NOMO-1 treated with DMSO at 0.1 percent for 48 hours (cell line): ENCODE data around the gene BMP4.
A peak's percentile ranks its signal among the peaks of the same experiment; 100 is the strongest.

Experiments used
- DNase-seq: peaks from one replicate; lab custom pipeline; 2025; ENCODE audit not compliant: unreplicated experiment; lab: John Stamatoyannopoulos, UW

BMP4 gene

GRCh38 chr14:53967606-53968005 is 11.0 kb upstream of the BMP4 start:
- no peak for DNase-seq

DNA sequence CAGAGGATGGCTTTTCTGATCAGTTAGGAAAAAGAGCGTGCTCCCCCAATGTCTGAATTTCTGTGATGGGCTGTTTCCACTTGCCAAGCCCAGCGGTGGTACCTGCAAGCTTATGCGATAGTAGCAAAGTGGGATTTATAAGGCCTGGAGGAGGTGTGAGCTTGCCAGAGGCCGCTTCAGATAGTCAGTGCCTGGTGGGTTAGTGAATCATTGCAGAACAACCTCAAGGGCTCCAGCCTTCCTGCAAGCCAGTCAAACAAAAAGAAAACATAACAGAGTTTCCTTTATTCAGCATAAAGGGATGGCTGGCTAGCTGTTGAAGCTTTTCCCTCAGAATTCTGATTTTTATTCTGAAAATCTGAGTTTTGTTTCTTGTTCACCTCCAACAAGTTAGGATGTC is 7.6 kb upstream of the BMP4 start:
- no peak for DNase-seq

DNA sequence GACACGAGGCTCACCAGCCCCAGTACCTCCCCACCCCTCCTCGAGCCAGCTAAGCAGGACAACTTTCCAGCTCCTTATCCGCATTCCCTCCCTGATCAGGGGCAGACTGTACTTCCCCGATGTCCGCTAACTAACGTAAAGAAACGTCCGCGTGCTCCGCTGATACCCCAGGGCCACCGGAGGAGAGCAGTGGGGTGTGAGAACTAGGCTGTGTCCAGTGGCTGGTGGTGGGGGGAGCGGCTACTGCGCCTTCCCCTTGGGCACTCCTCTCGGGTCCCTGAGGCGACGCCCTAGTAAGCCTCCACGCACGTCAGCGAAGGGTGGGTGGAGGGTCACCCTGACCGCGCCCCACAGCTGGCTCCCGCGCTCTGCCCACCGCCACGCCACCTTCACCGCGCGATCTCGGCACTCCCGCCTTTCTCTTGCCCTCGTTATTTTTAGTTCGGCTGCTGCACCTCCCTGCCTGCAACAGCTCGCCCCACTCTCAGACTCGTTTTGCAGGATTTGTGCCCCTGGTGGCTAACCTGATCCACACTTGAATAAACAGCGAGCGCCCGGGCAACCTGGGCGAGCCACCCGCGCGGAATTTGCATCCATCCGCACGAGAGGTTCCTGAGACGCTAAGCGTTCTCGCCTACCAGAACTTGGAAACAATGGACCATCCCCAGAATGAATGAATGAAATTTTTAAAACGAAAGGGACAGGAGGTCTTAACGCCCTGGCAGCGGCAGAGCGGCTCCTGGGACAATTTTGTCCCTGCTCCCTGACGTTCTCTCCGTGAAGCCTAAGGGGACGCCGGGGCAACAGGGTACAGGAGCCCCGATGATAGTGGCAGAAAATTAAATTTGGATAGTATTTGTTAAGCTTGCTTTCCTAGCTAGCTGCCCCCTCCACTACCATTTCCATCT is 6.9 kb upstream of the BMP4 start:
- DNase-seq = no peak

GRCh38 chr14:53962953-53963319 is 6.3 kb upstream of the BMP4 start:
- no peak for DNase-seq

DNA sequence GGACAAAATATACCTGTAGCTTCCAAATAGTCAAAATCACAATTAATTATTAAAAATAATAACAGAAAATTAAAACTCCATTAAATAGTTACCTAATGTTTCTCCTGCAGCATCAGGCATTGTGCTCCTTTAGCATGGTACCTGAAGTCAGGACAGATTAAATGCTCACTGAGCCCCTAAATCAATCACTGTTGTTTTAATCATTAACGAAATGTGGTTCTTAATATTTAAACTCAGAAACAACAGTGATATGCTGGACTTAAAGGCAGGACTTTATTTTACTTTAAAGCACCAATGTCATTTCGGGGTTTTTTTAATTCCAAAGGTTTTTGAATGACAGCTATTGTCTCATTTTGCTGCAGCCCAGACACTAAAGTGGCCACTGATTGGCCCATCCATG is 2.0 kb upstream of the BMP4 start:
- no peak for DNase-seq

GRCh38 chr14:53957739-53958138 is 1.1 kb upstream of the BMP4 start:
- no peak for DNase-seq

- DNase-seq = no peak
Measured at GRCh38 chr14:53955671-53956426, 776 bp downstream of the BMP4 start.

DNA sequence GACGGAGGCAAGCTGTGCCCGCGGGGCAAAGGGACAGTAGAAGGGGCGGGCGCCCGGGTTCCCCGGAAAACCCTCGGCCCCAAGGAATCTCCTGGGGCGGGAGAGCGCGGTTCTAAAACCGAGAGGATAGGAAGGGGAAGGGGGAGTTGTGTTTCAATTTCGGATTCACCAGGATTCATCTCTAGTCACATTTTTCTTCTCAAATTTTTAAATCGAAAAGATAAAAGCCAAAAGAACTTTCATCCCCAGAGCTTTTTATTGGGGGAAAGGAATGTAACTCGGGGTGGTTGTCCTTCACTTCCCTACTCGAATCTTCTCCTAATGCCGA is 1.4 kb downstream of the BMP4 start:
- no peak for DNase-seq

GRCh38 chr14:53954551-53955228 is 1.9 kb downstream of the BMP4 start:
- peak; percentile 52 for DNase-seq

GRCh38 chr14:53953828-53954550 is 2.6 kb downstream of the BMP4 start:
- no peak for DNase-seq

GRCh38 chr14:53953002-53953827 is 3.4 kb downstream of the BMP4 start:
- DNase-seq = peak; percentile 37

GRCh38 chr14:53952533-53952932 is 4.1 kb downstream of the BMP4 start:
- DNase-seq = no peak

DNA sequence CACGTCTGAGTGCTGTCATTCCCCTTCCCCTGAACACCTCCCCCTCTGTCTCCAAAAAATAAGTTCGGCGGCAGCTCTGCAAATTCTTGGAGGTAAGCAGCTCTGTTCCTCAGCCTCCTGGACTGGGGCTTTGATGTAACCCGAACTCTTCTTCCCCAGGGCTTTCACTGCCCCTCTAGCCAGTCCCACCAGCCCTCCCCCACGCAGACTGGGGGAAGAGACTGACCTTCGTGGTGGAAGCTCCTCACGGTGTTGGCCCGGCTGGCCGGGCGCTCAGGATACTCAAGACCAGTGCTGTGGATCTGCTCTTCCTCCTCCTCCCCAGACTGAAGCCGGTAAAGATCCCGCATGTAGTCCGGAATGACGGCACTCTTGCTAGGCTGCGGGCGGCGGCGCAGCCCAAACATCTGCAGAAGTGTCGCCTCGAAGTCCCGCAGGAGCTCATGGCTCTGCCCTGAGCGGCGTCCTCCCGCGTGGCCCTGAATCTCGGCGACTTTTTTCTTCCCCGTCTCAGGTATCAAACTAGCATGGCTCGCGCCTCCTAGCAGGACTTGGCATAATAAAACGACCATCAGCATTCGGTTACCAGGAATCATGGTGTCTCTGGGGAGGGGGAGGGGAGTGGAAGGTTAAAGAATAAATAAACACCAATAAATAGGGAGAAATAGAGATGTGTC is 4.9 kb downstream of the BMP4 start:
- DNase-seq = no peak

- DNase-seq = no peak
Measured at GRCh38 chr14:53951243-53951626, 5.4 kb downstream of the BMP4 start.

DNA sequence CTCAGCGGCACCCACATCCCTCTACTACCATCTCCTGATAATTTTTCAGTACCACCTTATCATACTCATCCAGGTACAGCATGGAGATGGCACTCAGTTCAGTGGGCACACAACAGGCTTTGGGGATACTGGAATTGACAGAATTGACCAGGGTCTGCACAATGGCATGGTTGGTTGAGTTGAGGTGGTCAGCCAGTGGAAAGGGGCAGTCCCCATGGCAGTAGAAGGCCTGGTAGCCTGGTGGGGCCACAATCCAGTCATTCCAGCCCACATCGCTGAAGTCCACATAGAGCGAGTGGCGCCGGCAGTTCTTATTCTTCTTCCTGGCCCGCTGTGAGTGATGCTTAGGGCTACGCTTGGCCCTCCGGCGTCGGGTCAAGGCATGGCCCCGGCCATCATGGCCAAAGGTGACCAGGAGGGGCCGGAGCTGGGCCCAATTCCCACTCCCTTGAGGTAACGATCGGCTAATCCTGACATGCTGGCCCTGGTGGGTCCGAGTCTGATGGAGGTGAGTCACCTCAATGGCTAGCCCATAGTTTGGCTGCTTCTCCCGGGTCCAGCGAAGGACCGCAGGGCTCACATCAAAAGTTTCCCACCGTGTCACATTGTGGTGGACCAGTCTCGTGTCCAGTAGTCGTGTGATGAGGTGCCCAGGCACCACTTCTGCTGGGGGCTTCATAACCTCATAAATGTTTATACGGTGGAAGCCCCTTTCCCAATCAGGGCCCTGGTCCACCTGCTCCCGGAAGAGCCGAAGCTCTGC is 6.4 kb downstream of the BMP4 start:
- no peak for DNase-seq

- DNase-seq = no peak
Measured at GRCh38 chr14:53949201-53949600, 7.4 kb downstream of the BMP4 start.

- no peak for DNase-seq
Measured at GRCh38 chr14:53948205-53948884, 8.3 kb downstream of the BMP4 start.

- no peak for DNase-seq
Measured at GRCh38 chr14:53947452-53948204, 9.0 kb downstream of the BMP4 start.
